Activated CD4-positive, alpha-beta memory T cell treated with anti-CD3 and anti-CD28 coated beads, Interleukin-2, amount 10 ng/mL, durations not matched to agents 7 days and 5 days (primary cell): ENCODE results near the gene OOSP2. TPM values are rescaled to one million over a fixed set of nuclear protein-coding genes. Genes with fewer than 3 reads are reported as not detected.
"Not testable (repeated sequence)": the region's sequence is repeated elsewhere in the genome, so short reads cannot be mapped to it uniquely, and the experiment has no call there.

ENCODE experiments used
- CTCF ChIA-PET: fragments of 350-600 bp; sonication (Branson Sonifier 250); formaldehyde crosslinking; loops from one replicate; lab custom pipeline; 2021; ENCODE audit warnings: antibody characterized with exemption, inconsistent platforms; lab: Charles Lee
- POLR2A ChIA-PET: fragments of 350-600 bp; sonication (Branson Sonifier 250); formaldehyde crosslinking; loops from one replicate; lab custom pipeline; 2021; ENCODE audit warnings: antibody characterized with exemption; lab: Charles Lee
- DNase-seq: peaks from one replicate; pipeline ENCODE4 v3.0.0-alpha.2; 2020
- H3K27ac Mint-ChIP-seq: one replicate; pipeline ENCODE4 v1.8.0; 2021; ENCODE audit warnings: mild to moderate bottlenecking, mixed read lengths
- H3K27me3 Mint-ChIP-seq: one replicate; pipeline ENCODE4 v1.8.0; 2021; ENCODE audit warnings: mixed read lengths
- H3K36me3 Mint-ChIP-seq: one replicate; pipeline ENCODE4 v1.8.0; 2021; ENCODE audit warnings: low read depth, mixed read lengths
- H3K4me1 Mint-ChIP-seq: one replicate; pipeline ENCODE4 v1.8.0; 2021; ENCODE audit warnings: mixed read lengths
- H3K4me3 Mint-ChIP-seq: one replicate; pipeline ENCODE4 v1.8.0; 2021; ENCODE audit warnings: mild to moderate bottlenecking, mixed read lengths
- H3K9me3 Mint-ChIP-seq: one replicate; pipeline ENCODE4 v1.8.0; 2021; ENCODE audit warnings: mixed read lengths
- total RNA-seq, 2 experiments: library from RNA; stranded (reverse); gene quantifications; one replicate each; pipeline ENCODE4 v1.2.3, GENCODE V29; 2021

The OOSP2 gene, protein sequence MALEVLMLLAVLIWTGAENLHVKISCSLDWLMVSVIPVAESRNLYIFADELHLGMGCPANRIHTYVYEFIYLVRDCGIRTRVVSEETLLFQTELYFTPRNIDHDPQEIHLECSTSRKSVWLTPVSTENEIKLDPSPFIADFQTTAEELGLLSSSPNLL
- total RNA-seq: not detected

DNA sequence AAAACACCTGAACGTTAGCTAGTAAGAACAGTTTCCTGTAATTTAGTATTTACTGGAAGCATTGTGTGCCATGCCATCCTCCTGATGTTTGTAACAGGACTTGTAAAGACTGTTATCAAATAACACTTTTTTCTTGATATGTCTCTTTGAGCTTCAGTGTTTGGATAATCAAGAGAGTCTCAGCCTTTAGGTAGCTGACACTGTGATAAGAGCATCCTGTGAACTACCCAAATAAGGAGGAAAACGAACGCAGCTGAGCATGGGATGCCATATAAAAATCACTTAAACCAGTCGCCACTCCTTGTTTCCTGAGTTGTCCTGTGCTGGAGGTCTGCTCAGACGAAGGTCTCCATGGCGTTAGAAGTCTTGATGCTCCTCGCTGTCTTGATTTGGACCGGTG, at the start of gene OOSP2:
TSS of gene OOSP2 (plus strand) at position 301 of the 400 bp plus-strand sequence. CDS start at position 352, 51 bp downstream.
- Mint-ChIP-seq H3K9me3 (no peaks in the 10 kb centered on the region), H3K4me3 (no peak within 1 kb of the TSS), H3K27ac (no peak within 1 kb of the TSS), H3K36me3 (no peaks in the 10 kb centered on the region), H3K27me3 (no peaks in the 10 kb centered on the region), H3K4me1 (no peaks in the 10 kb centered on the region)
- DNase-seq: no peak
- ChIA-PET CTCF (no interaction called here), POLR2A (no interaction called here)

DNA sequence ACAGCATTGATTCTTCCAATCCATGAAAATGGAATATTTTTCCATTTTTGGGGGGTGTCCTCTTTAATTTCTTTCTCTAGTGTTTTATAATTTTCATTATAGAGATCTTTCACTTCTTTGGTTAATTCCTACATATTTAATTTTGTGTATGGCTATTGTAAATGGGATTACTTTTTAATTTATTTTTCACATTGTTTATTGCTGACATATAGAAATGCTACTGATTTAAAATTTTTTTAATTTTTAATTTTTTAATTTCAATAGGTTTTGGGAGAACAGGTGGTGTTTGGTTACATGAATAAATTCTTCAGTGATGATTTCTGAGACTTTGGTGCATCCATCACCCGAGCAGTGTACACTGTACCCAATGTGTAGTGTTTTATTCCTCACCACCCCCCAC, 49.8 kb upstream of the OOSP2 start:
- no peak for DNase-seq
- no peak overlapping the region for H3K4me3 Mint-ChIP-seq
- ChIA-PET POLR2A (no interaction called here), CTCF (no interaction called here)
- no peak overlapping the region for H3K27ac Mint-ChIP-seq
- H3K9me3 Mint-ChIP-seq: peaks cover 4% of the 10 kb centered on the region
- H3K36me3 Mint-ChIP-seq: no peaks in the 10 kb centered on the region
- H3K27me3 Mint-ChIP-seq: peaks cover 2% of the 10 kb centered on the region
- H3K4me1 Mint-ChIP-seq: no peaks in the 10 kb centered on the region

DNA sequence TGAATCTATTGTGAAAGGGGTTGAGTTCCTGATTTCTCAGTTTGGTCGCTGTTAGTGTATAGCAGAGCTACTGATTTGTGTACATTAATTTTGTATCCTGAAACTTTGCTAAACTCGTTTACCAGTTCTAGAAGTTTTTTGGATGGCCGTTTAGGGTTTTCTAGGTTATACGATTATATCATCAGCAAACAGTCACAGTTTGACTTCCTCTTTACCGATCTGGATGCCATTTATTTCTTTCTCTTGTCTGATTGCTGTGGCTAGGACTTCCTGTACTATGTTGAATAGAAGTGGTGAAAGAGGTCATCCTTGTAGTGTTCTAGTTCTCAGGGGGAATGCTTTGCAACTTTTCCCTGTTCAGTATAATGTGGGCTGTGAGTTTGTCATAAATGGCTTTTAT, 47.8 kb upstream of the OOSP2 start:
- Mint-ChIP-seq H3K27me3 (no peaks in the 10 kb centered on the region), H3K36me3 (no peaks in the 10 kb centered on the region), H3K4me1 (no peaks in the 10 kb centered on the region), H3K27ac (no peak overlapping the region), H3K9me3 (peaks cover 4% of the 10 kb centered on the region), H3K4me3 (no peak overlapping the region)
- CTCF ChIA-PET: no interaction called here
- DNase-seq: no peak
- POLR2A ChIA-PET: no interaction called here

DNA sequence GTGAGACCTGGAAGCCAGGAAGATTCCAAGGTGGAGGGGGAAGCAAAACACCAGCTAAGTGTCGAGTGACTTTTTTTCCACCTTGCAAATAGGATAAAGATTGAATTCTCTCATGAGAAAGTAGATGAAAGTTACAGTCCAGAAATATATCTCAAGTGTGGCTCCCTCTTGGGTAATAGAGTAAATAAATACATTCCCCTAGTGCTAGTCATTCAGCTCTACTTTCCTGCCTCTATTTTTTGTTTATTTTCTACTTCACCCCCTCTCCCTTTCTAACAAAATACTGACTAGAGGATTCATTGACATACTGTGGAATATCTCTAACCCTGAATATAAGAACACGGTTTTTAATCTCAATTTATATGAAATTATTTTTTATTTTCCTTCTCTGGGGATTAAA, 42.4 kb upstream of the OOSP2 start:
- Mint-ChIP-seq H3K27me3 (peaks cover 4% of the 10 kb centered on the region), H3K27ac (no peak overlapping the region), H3K4me1 (no peaks in the 10 kb centered on the region), H3K36me3 (no peaks in the 10 kb centered on the region), H3K4me3 (no peak overlapping the region), H3K9me3 (no peaks in the 10 kb centered on the region)
- CTCF ChIA-PET: no interaction called here
- no peak for DNase-seq
- POLR2A ChIA-PET: no interaction called here

DNA sequence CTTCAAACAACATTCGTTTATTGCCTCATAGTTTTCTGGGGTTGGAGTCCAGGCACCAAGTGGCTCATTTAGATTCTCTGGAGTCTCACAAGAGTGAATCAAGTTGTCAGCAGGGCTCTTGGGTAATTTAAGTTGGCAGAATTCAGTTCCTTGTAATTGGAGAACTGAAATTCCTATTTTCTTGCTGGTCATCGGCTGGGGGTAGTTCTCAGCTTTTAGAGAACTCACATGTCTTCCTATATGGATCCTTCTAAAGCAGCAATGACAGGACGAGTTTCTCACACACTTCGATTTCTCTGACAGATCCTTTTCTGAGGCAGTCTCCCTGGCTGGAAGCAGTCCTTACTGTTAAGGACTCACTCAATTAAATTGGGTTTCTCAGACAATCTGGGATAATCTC, 40.5 kb upstream of the OOSP2 start:
- Mint-ChIP-seq H3K27ac (no peak overlapping the region), H3K4me1 (no peaks in the 10 kb centered on the region), H3K4me3 (no peak overlapping the region), H3K9me3 (no peaks in the 10 kb centered on the region), H3K36me3 (no peaks in the 10 kb centered on the region), H3K27me3 (peaks cover 5% of the 10 kb centered on the region)
- POLR2A ChIA-PET: no interaction called here
- DNase-seq: no peak
- CTCF ChIA-PET: interaction anchor here (0.9 kb wide), 1 partner anchor 24 kb away, joined by 3 read pairs; no protein-coding TSS in a partner anchor

- peaks cover 6% of the 10 kb centered on the region for H3K27me3 Mint-ChIP-seq
- CTCF ChIA-PET: interaction anchor here (0.6 kb wide), 1 partner anchor 266 kb away, joined by 3 read pairs; no protein-coding TSS in a partner anchor
These were observed 36.5 kb upstream of the OOSP2 start for GRCh38 chr11:60003729-60004128.

DNA sequence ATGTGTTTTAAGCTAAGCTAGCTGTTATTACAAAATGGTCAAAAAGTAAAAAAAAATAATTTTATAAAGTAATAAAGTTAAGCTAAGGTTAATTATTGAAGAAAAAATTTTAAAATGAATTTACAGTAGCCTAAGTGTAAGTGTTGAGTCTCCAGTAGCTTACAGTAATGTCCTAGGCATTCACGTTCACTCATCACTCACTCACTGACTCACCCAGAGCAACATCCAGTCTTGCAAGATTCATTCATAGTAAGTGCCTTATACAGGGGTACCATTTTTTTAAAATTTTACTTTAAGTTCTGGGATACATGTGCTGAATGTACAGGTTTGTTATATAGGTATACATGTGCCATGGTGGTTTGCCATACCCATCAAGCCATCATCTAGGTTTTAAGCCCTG, 34.8 kb upstream of the OOSP2 start:
- ChIA-PET CTCF (no interaction called here), POLR2A (no interaction called here)
- Mint-ChIP-seq H3K4me1 (no peaks in the 10 kb centered on the region), H3K9me3 (no peaks in the 10 kb centered on the region), H3K36me3 (no peaks in the 10 kb centered on the region), H3K4me3 (no peak overlapping the region), H3K27ac (no peak overlapping the region), H3K27me3 (peaks cover 10% of the 10 kb centered on the region)
- no peak for DNase-seq

More at GRCh38 chr11:60003729-60004128, 36.5 kb upstream of the OOSP2 start:
- no peak for DNase-seq
- H3K9me3 Mint-ChIP-seq: no peaks in the 10 kb centered on the region
- no peaks in the 10 kb centered on the region for H3K4me1 Mint-ChIP-seq
- POLR2A ChIA-PET: no interaction called here
- no peaks in the 10 kb centered on the region for H3K36me3 Mint-ChIP-seq
- no peak overlapping the region for H3K27ac Mint-ChIP-seq
- H3K4me3 Mint-ChIP-seq: no peak overlapping the region

- Mint-ChIP-seq H3K27me3 (no peaks in the 10 kb centered on the region), H3K36me3 (no peaks in the 10 kb centered on the region), H3K4me1 (no peaks in the 10 kb centered on the region), H3K4me3 (no peak within 1 kb of the TSS), H3K9me3 (no peaks in the 10 kb centered on the region), H3K27ac (no peak within 1 kb of the TSS)
- no peak for DNase-seq
- ChIA-PET POLR2A (no interaction called here), CTCF (no interaction called here)
These were observed 23.3 kb upstream of the OOSP2 start, which contains the start of gene OOSP4B for GRCh38 chr11:60016881-60017280. Gene OOSP4B, plus strand, starts transcription at chr11:60017181.

- H3K27ac Mint-ChIP-seq: no peak overlapping the region
- POLR2A ChIA-PET: no interaction called here
- CTCF ChIA-PET: no interaction called here
These were observed 22.2 kb upstream of the OOSP2 start for GRCh38 chr11:60018058-60018457.

DNA sequence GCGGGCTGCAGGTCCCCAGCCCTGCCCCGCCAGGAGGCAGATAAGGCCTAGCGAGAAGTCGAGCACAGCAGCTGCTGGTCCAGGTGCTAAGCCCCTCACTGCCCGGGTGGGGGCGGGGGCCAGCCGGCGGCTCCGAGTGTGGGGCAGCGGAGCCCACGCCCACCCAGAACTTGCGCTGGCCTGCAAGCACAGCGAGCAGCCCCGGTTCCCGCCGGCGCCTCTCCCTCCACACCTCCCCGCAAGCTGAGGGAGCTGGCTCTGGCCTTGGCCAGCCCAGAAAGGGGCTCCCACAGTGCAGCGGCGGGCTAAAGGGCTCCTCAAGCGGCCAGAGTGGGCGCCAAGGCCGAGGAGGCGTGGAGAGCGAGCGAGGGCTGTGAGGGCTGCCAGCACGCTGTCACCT, 19.8 kb upstream of the OOSP2 start:
- H3K27ac Mint-ChIP-seq, H3K4me3 Mint-ChIP-seq, H3K4me1 Mint-ChIP-seq, H3K27me3 Mint-ChIP-seq, H3K36me3 Mint-ChIP-seq, POLR2A ChIA-PET, H3K9me3 Mint-ChIP-seq, CTCF ChIA-PET, DNase-seq: not testable (repeated sequence)

More at GRCh38 chr11:60018058-60018457, 22.2 kb upstream of the OOSP2 start:
- H3K9me3 Mint-ChIP-seq: no peaks in the 10 kb centered on the region
- H3K4me1 Mint-ChIP-seq: no peaks in the 10 kb centered on the region
- DNase-seq: no peak
- no peaks in the 10 kb centered on the region for H3K27me3 Mint-ChIP-seq
- no peak overlapping the region for H3K4me3 Mint-ChIP-seq
- H3K36me3 Mint-ChIP-seq: no peaks in the 10 kb centered on the region

DNA sequence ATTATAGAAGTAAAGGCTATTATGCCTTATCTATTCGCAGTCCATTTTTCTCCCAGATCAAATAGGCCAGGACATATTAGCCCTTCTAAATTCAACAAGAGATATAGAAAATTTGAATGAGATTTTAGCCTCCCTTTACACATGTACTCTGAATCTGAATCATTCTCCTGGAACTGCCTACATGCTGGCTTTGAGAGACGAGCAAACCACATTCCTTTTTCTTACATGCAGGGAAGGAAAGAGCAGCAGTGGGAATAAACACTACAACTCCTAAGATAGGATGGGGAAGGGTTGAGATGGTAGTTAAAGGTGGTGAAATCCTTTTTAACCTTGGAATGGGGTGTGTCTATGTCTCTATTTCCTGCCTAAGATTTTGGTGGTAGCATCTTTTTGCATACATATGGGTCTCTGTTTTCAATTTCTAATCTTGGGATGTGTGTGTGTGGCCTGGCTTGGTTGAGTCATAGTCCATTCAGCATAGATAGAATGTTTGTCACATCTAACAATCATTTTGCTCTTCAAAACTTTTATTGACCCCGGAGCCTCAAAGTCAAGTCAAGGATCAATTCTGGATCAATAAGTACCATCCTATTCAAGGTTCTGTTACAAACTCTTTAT, 11.1 kb upstream of the OOSP2 start:
- Mint-ChIP-seq H3K27ac (no peak overlapping the region), H3K27me3 (no peaks in the 10 kb centered on the region), H3K4me3 (no peak overlapping the region), H3K9me3 (no peaks in the 10 kb centered on the region), H3K36me3 (no peaks in the 10 kb centered on the region), H3K4me1 (no peaks in the 10 kb centered on the region)
- DNase-seq: no peak
- ChIA-PET POLR2A (no interaction called here), CTCF (no interaction called here)

- DNase-seq, H3K4me1 Mint-ChIP-seq, H3K27me3 Mint-ChIP-seq, H3K36me3 Mint-ChIP-seq, CTCF ChIA-PET, POLR2A ChIA-PET, H3K9me3 Mint-ChIP-seq, H3K4me3 Mint-ChIP-seq, H3K27ac Mint-ChIP-seq: not testable (repeated sequence)
These were observed 10.2 kb downstream of the OOSP2 start for GRCh38 chr11:60050422-60050821.

DNA sequence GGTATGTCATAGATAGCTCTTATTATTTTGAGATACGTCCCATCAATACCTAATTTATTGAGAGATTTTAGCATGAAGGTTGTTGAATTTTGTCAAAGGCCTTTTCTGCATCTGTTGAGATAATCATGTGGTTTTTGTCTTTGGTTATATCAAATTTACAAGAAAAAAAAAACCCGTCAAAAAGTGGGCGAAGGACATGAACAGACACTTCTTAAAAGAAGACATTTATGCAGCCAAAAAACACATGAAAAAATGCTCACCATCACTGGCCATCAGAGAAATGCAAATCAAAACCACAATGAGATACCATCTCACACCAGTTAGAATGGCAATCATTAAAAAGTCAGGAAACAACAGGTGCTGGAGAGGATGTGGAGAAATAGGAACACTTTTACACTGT, 10.6 kb downstream of the OOSP2 start:
- H3K27ac Mint-ChIP-seq, H3K9me3 Mint-ChIP-seq, DNase-seq, H3K27me3 Mint-ChIP-seq, CTCF ChIA-PET, H3K36me3 Mint-ChIP-seq, POLR2A ChIA-PET, H3K4me3 Mint-ChIP-seq, H3K4me1 Mint-ChIP-seq: not testable (repeated sequence)

DNA sequence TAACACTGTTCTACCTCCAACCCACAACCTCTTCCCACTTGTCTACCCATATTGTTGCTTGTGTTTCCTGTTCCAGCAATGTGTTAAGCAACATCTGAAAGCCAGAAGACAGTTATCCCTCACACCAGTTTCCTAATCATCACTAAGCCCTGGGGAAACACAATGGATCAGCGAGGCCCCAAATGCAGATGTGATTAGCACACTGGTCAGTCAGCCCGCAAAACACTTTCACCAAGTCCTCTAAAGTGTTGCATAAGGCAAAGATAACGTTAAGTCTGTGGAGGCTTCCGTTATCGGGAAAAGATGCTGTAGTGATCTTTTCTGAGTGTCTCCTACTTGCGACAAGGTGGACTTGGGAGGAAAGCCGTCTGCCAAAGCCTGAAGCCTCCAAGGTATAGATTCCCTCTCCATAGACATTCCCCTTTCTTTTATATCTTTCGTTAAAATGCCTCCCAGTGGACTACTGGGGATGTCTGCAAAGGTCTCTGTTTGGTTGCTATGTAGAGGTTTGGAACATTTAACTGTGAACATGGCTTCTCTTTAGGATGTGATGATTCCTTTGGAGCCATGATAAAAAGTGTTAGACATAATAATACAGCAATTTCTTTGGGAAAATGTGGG, 16.2 kb downstream of the OOSP2 start, which contains the start of gene MS4A3:
TSS of gene MS4A3 (plus strand) at position 317 of the 621 bp plus-strand sequence. CDS start 4,496 bp downstream, outside the sequence.
- no peak within 1 kb of the TSS for H3K27ac Mint-ChIP-seq
- POLR2A ChIA-PET: no interaction called here
- DNase-seq: no peak
- peaks cover 2% of the 10 kb centered on the region for H3K4me1 Mint-ChIP-seq
- no peak within 1 kb of the TSS for H3K4me3 Mint-ChIP-seq
- CTCF ChIA-PET: no interaction called here
- H3K27me3 Mint-ChIP-seq: peaks cover 3% of the 10 kb centered on the region
- no peaks in the 10 kb centered on the region for H3K36me3 Mint-ChIP-seq
- H3K9me3 Mint-ChIP-seq: peaks cover 3% of the 10 kb centered on the region
